GM19395 (cell line): ENCODE data around the gene RHBDD3.
"Not testable (repeated sequence)": the region's sequence is repeated elsewhere in the genome, so short reads cannot be mapped to it uniquely, and the experiment has no call there.

Source experiments
- ATAC-seq: cut with Tn5 transposase; IDR thresholded peaks from one replicate; pipeline ENCODE4 v1.9.1; 2021; ENCODE audit warnings: mild to moderate bottlenecking, moderate library complexity; ENCODE audit not compliant: unreplicated experiment

RHBDD3 gene

GRCh38 chr22:29253561-29254285, 14.1 kb downstream of the RHBDD3 start:
- ATAC-seq: no peak

DNA sequence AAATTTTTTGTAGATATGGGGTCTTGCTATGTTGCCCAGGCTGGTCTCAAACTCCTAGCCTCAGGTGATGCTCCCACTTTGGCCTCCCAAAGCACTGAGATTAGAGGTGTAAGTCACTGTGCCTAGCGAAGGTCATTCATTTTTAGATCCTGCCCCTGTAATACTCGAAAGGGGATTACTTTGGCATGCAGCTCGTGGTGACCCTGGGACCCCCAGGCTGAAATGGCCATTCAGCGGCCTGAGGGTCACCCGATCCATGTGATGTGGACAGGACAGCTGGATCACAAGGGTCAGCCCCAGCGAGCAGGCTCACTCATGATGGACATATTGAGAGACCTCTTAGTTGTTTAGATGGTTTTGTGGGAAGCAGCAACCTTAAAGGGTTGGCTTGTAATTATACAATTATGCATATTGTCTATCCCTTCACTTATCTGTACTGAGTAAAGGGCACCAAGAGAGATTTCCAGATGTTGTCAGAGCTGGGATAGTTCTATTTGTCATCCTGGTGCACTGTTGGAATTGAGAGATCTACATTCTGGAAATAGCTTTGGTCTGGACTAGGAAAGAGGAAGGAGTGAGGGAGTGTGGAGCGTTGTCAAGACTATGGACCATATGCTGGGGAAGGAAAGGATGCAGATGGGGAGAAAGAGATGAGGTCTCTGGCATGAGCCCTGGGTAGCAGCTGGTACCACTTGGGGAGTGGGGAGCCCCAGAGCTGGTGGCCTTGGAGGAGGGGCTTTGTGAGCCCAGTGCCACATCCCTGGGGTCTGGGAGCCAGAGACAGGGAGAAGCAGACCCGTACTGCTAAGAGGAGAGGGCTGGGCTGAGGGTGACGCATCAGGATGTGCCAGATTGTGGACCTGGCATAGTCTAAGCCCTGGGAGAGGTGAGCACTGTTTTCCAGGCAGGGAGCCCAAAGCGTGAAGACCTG, 15.5 kb downstream of the RHBDD3 start:
- no peak for ATAC-seq

- no peak for ATAC-seq
Measured at GRCh38 chr22:29251265-29251664, 16.5 kb downstream of the RHBDD3 start.

- not testable (repeated sequence) for ATAC-seq
Measured at GRCh38 chr22:29247891-29248290, 19.9 kb downstream of the RHBDD3 start.

DNA sequence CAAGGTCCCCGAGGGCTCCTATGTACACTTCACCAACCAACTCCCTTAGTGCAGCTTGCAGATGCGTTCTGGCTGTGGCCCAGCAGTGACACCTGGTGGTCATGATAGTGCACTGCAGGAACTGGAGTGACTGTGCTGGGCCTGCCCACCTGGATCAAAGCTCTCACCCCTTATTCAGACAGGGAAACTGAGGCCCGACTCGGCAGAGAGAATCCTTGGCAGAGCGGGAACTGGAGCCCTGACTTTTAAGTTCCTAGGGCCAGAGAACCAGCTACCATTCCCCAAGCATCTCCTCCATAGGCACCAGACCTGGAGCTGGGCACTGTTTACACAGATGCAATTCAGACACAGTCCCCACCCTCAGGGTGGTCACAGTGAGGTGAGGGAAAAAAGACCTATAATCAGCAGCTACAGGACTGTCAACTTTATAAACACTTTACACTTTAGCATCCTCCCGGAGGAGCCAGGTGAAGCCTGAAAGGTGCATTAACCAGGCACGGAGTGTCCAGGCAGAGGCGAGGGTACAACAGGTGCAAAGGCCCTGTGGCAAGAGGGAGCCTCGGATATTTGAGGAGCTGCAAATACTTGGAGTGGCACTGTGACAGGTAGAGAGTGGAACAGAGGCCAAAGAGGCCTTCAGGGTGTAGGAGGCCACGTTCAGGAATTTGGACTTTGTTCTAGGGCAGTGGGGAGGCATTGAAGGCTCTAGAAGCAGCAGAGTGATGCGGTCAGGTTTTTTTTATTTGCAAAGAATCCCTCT, 22.0 kb downstream of the RHBDD3 start:
- ATAC-seq: no peak

GRCh38 chr22:29244785-29245625, 22.8 kb downstream of the RHBDD3 start:
- ATAC-seq: no peak

GRCh38 chr22:29243874-29244446, 23.8 kb downstream of the RHBDD3 start:
- ATAC-seq: no peak

DNA sequence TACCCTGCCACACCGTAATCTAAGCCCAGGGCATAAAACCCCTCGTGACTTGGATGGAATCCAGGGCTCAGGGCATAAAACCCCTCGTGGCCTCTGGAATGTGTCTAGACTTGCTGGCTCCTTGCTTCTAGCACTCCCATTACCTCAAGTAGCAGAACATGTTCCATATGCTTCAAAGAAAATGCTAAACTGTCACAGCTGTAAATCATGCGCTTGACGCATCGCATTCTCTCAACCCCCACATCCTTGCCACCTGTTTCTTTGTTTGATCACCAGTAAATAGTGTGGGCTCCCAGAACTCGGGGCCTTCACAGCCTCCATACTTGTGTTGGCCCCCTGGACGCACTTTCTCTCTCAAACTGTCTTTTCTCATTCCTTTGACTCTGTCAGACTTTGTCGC, 27.3 kb downstream of the RHBDD3 start:
- not testable (repeated sequence) for ATAC-seq

DNA sequence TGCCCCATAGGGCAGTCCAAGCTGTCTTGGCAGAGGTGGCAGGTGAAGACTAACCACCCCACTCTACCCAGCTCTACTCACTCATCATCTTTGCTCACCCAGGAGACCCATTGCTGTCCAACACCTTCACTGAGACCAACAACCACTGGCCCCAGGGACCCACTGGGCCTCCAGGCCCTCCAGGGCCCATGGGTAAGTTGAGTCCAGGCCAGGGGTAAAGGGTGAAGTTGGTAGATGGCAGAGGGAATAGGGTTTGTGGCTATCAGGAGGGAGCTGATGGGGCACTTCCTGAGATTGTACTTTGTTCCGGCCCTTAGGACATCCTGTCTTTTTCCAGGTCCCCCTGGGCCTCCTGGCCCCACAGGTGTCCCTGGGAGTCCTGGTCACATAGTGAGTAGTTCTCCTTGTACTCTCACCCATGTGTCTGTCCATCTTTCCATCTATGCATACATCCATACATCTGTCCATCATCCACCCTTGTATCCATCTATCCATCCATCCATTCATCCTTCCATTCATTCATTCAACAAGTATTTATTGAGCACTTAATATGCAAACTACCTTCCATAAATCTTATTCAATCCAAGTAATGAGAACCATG, 34.4 kb downstream of the RHBDD3 start:
- no peak for ATAC-seq

DNA sequence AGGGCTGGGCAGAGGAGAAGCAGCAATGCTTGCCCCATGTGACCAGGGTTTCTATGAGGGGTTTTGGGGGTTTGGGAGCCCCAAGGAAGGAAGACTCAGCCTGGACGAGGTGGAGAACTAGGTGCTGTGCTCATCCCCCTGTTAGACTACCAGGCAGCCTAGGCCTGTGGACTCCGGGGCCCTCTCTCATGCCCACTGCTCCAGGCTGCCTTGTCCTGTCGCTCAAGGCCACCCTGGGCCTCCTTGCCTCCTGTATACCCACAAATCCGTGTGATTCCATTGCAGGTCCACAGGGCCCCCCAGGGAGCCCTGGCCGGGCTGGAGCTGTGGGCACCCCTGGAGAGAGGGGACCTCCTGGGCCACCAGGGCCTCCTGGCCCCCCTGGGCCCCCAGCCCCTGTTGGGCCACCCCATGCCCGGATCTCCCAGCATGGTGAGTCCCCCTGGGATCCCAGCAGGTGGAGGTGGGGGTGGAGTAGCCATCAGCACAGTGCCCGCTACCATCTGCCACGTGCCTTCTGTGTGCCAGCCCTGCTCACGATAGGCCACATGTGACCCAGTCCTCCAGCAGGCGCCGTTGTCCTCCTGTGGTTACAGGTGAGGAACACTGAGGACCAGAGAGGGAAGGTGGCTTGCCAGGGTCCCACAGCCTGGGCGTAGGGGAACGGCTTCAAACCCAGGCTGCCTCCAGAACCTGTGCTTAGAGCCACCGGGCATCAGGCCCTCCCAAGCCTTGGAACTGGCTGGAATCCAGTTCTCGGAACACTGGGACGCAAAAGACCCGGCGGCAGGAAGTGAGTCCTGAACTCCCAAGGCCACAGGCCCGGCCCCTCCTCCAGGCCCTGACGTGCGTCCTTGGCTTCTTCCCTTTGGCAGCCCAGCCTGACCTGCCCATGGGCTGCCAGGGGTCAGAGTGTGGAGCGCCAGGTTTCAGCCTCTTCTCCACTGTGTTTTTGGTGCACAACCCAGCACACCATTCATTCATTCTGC, 35.5 kb downstream of the RHBDD3 start:
- ATAC-seq: no peak

GRCh38 chr22:29230972-29231875, 36.6 kb downstream of the RHBDD3 start:
- ATAC-seq: no peak

- no peak for ATAC-seq
Measured at GRCh38 chr22:29226351-29226981, 41.3 kb downstream of the RHBDD3 start.

- ATAC-seq: no peak
Measured at GRCh38 chr22:29225422-29226090, 42.2 kb downstream of the RHBDD3 start.

GRCh38 chr22:29224859-29225410, 42.8 kb downstream of the RHBDD3 start:
- no peak for ATAC-seq

DNA sequence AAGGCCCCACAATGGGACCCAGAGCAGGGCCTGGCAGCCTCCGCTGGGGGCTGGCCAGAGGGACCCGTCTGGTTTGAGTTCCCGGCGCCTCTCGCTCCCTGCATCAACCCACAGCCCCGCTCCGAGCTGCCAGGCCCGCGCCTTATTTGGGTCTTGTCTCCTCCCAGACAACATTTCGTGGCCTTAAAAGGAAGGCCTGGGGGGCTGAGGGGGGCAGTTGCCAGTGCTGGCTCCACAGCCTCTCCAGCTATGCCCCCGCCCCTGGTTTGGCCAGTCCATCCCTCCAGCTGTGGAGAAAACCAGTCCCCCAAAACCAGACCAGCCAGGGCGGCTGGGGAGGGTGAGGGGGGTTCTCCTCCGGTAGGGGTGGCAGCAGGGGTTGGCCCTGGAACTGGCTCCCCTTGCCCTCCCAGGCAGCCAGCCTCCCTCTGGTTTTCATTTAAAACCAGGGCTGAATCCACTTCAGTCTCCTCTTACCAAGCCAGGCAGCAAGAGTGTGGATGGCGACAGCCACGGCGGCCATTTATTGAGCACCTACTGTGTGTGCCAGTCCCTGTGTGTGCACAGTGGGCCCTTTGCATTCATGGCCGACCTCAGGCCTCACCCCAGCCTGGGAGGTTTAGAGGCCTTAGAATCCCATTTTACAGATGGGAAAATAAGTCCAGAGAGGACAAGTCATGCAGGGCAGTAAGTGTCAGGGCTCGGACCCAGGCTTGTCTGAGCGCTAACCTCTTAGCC, 43.5 kb downstream of the RHBDD3 start:
- ATAC-seq: no peak
